Right atrium auricular region (tissue), 2 donors: ENCODE data around the gene LAMTOR3. TPM values are rescaled to one million over a fixed set of nuclear protein-coding genes. Genes with fewer than 3 reads are reported as not detected.
"Not testable (repeated sequence)": the region's sequence is repeated elsewhere in the genome, so short reads cannot be mapped to it uniquely, and the experiment has no call there.

Experiments used
- DNase-seq: peaks from one replicate; pipeline ENCODE4 v3.0.0-alpha.2; 2019; ENCODE audit warnings: low spot score
- H3K27ac ChIP-seq, 2 donors: fragments of 200-600 bp; sonication (generic); 1 replicate in 1 of 2; 2 replicates in 1 of 2; pipeline ENCODE4 v1.5.1; 2016 to 2019
- H3K27me3 ChIP-seq, 2 donors: fragments of 200-600 bp; sonication (generic); one replicate each; pipeline versions ENCODE4 v1.5.1 to v1.6.0; 2017 to 2019
- H3K36me3 ChIP-seq: fragments of 200-600 bp; sonication (generic); one replicate; pipeline ENCODE4 v1.5.1; 2016
- H3K4me1 ChIP-seq, 2 donors: fragments of 200-600 bp; sonication (generic); one replicate each; pipeline versions ENCODE4 v1.5.1 to v1.6.0; 2017 to 2019
- H3K4me3 ChIP-seq, 2 donors: fragments of 200-600 bp; sonication (generic); 1 replicate in 1 of 2; 2 replicates in 1 of 2; pipeline ENCODE4 v1.5.1; 2017 to 2019; ENCODE audit warnings: mild to moderate bottlenecking in 1 of 2, moderate library complexity in 1 of 2
- H3K9me3 ChIP-seq, 2 donors: fragments of 200-600 bp; sonication (generic); one replicate each; pipeline ENCODE4 v1.5.1; 2019
- CTCF ChIP-seq, 2 donors: fragments of 200-600 bp; sonication (generic); IDR thresholded peaks; one replicate each; pipeline ENCODE4 v1.5.1; 2019; ENCODE audit warnings: antibody characterized with exemption in 2 of 2
- total RNA-seq, 2 donors: library from RNA; depleted of rRNA; stranded (reverse); fragments of >200 nt; gene quantifications; one replicate each; pipeline ENCODE4 v1.1.0, GENCODE V29; 2016

LAMTOR3 gene
- total RNA-seq, 2 donors from 2014 or later, result 21.8 to 38.9 TPM

GRCh38 chr4:99832321-99832720, 61.9 kb downstream of the LAMTOR3 start:
- Histone ChIP-seq H3K4me1 (no peaks in the 10 kb centered on the region), H3K27ac (no peak overlapping the region), H3K27me3 (no peaks in the 10 kb centered on the region), H3K36me3 (no peaks in the 10 kb centered on the region), H3K9me3 (no peaks in the 10 kb centered on the region), H3K4me3 (no peak overlapping the region)
- TF ChIP-seq CTCF (IDR thresholded peaks at IDR 0.05), result no peak
- no peak for DNase-seq

GRCh38 chr4:99830051-99830450, 64.2 kb downstream of the LAMTOR3 start:
- not testable (repeated sequence) for H3K36me3 ChIP-seq, H3K27me3 ChIP-seq, H3K9me3 ChIP-seq, H3K27ac ChIP-seq, H3K4me3 ChIP-seq, H3K4me1 ChIP-seq, DNase-seq

- no peaks in the 10 kb centered on the region for H3K27me3 ChIP-seq
- H3K9me3 ChIP-seq, result no peaks in the 10 kb centered on the region
- H3K27ac ChIP-seq, result no peak overlapping the region
- TF ChIP-seq CTCF (IDR thresholded peaks at IDR 0.05), result no peak
- H3K4me1 ChIP-seq, result no peaks in the 10 kb centered on the region
- DNase-seq, result no peak
- no peaks in the 10 kb centered on the region for H3K36me3 ChIP-seq
- H3K4me3 ChIP-seq, result no peak overlapping the region
These were observed 65.8 kb downstream of the LAMTOR3 start for GRCh38 chr4:99828477-99828876.

Other genes starting within 250 kb of the LAMTOR3 start
- gene C4orf54, start 236.6 kb downstream of the LAMTOR3 start, total RNA-seq, result 10 to 100 TPM in 1 of 2 donors, 1 to 10 TPM in 1; 1.2 to 23.6 TPM
- gene DAPP1, start 77.6 kb downstream of the LAMTOR3 start, total RNA-seq, result 1 to 10 TPM in 1 of 2 donors, not detected in 1; 1.3 TPM
- 10 to 100 TPM; 13.9 to 15.1 TPM for gene DNAJB14, start 52.2 kb upstream of the LAMTOR3 start, total RNA-seq
- gene H2AZ1, start 55.8 kb upstream of the LAMTOR3 start, total RNA-seq, result 100 to 1,000 TPM; 128 to 143 TPM